ENCODE data around the gene GAST.
"Not testable (repeated sequence)": the region's sequence is repeated elsewhere in the genome, so short reads cannot be mapped to it uniquely, and the experiment has no call there.

The GAST gene

DNA sequence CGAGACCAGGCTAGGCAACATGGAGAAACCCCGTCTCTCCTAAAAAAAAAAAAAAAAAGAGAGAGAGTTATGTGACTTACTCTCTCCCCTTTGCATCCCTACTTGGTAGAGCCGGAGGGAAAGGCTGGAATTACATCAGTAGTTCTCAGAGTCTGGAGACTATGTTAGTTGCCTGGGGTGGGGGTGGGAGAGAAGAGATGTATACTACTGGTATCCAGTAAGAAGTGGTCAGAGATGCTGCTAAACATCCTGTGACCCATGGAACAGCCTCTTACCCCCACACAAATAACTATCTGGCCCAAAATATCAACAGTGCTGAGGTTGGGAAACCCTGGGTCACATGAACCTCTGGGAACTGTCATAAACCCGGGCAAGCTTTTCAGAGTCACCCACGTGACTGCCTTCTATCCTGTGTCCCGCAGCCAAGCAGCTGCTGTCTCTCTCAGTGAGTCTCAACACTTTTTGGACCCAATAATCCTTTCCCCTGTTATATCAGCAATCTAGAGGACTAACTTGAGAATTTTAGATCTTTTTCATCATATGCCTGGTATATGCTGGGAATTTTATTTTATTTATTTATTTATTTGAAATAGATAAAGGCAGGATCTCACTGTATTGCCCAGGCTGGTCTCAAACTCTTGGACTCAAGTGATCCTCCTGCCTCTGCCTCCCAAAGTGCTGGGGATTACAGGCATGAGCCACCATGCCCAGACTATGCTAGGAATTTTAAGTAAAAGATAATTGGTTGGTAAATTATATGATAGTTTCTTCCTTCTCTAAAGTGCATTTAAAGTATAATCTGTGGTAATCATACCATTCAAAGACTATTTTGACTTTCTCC is 14.8 kb upstream of the GAST start:
- Histone ChIP-seq H3K27me3 (no peaks in the 10 kb centered on the region), H3K27ac (no peak overlapping the region), H3K4me1 (ENCODE audit: control insufficient read depth in 1 of 2, insufficient read depth in 1 of 2, low read depth in 1 of 2, low read length in 1 of 2) (no peaks in the 10 kb centered on the region), H3K9me3 (no peaks in the 10 kb centered on the region), H3K36me3 (peaks cover 31% of the 10 kb centered on the region), H3K4me3 (ENCODE audit: low read depth in 1 of 2, low read length in 1 of 2) (no peak overlapping the region)
- TF ChIP-seq, protein P1, sequence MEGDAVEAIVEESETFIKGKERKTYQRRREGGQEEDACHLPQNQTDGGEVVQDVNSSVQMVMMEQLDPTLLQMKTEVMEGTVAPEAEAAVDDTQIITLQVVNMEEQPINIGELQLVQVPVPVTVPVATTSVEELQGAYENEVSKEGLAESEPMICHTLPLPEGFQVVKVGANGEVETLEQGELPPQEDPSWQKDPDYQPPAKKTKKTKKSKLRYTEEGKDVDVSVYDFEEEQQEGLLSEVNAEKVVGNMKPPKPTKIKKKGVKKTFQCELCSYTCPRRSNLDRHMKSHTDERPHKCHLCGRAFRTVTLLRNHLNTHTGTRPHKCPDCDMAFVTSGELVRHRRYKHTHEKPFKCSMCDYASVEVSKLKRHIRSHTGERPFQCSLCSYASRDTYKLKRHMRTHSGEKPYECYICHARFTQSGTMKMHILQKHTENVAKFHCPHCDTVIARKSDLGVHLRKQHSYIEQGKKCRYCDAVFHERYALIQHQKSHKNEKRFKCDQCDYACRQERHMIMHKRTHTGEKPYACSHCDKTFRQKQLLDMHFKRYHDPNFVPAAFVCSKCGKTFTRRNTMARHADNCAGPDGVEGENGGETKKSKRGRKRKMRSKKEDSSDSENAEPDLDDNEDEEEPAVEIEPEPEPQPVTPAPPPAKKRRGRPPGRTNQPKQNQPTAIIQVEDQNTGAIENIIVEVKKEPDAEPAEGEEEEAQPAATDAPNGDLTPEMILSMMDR (IDR thresholded peaks at IDR 0.05), result no peak

- not testable (repeated sequence) for H3K4me3 ChIP-seq (ENCODE audit: low read depth in 1 of 2, low read length in 1 of 2); H3K4me1 ChIP-seq (ENCODE audit: control insufficient read depth in 1 of 2, insufficient read depth in 1 of 2, low read depth in 1 of 2, low read length in 1 of 2); H3K27ac ChIP-seq; H3K36me3 ChIP-seq; H3K27me3 ChIP-seq; H3K9me3 ChIP-seq
These were observed 11.3 kb upstream of the GAST start for GRCh38 chr17:41700843-41701242.

- no peaks in the 10 kb centered on the region for H3K36me3 ChIP-seq
- no peaks in the 10 kb centered on the region for H3K27me3 ChIP-seq
- TF ChIP-seq, protein P1 (IDR thresholded peaks at IDR 0.05), result no peak
- no peak overlapping the region for H3K27ac ChIP-seq
- no peak overlapping the region for H3K4me3 ChIP-seq (ENCODE audit: low read depth in 1 of 2, low read length in 1 of 2)
- no peaks in the 10 kb centered on the region for H3K9me3 ChIP-seq
- H3K4me1 ChIP-seq (ENCODE audit: control insufficient read depth in 1 of 2, insufficient read depth in 1 of 2, low read depth in 1 of 2, low read length in 1 of 2), result no peaks in the 10 kb centered on the region
These were observed 9.4 kb upstream of the GAST start for GRCh38 chr17:41702712-41703111.

DNA sequence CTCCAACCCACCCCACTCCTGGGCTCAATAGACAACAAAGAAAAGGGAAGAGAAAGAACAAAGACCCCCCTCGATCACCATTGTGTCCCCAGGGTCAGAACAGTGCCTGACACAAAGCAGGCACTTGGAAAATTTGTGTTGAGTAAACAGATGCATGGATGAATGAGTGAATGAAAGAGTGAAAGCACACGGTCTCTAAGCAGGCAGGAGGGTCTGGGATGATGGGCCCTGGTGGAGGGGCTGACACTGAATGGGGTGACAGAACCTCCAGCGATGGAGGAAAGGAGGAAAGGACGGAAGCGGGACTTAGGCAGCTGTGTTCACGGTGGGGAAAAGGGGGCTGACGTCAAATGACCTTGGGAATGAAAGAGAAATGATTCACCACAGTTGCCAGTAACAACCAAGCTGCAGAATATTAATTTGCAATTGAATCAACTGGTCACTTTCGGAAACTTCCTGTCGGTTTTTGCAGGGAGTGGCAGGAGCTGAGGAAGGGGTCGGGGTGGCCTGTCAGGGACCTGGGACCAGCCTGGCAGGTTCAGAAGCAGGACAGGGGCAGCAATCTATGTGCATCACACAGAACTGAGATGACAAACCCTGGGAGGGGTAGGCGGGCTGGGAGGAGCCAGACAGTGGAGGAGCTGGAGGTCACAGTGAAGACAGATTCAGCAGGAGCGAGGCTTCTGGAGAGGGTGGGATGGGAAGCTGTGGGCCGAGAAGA is 6.7 kb upstream of the GAST start:
- no peaks in the 10 kb centered on the region for H3K36me3 ChIP-seq
- H3K4me3 ChIP-seq (ENCODE audit: low read depth in 1 of 2, low read length in 1 of 2), result no peak overlapping the region
- peaks cover 2% of the 10 kb centered on the region for H3K27me3 ChIP-seq
- H3K4me1 ChIP-seq (ENCODE audit: control insufficient read depth in 1 of 2, insufficient read depth in 1 of 2, low read depth in 1 of 2, low read length in 1 of 2), result no peaks in the 10 kb centered on the region
- TF ChIP-seq, protein P1 (IDR thresholded peaks at IDR 0.05), result no peak
- no peak overlapping the region for H3K27ac ChIP-seq
- H3K9me3 ChIP-seq, result no peaks in the 10 kb centered on the region

DNA sequence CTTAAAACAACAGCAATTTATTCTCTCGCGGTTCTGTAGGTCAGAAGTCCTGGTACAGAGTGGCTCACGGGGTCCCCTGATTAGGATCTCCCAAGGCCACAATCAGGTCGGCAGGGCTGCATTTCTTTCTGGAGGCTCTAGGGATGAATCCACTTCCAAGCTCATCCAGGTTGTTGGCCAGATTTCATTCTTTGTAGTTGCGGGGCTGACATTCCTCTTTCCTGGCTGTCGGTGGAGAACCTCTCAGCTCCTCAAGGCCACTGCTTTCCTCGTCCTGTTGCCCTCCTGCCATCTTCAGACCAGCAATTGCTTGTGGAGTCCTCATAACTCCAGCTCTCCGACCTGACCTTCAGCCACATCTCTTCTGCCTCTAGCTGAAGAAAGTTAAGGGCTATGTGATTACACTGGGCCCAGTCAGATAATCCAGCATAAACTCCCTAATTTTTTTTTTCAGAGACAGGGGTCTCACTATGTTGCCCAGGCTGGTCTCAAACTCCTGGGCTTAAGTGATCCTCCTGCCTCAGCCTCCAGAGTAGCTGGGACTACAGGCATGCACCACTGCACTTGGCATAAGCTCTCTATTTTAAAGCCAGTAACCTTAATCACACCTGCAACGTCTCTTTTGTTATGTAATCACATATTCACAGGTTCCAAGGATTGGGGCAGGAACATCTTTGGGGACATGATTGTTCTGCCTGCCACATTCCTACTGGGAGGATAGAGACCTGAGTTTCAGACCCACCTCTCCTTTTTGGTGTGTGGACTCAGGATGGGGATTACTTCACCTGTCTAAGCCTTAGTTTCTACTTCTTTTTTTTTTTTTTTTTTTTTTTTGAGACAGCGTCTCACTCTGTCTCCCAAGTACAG is 4.1 kb upstream of the GAST start:
- no peaks in the 10 kb centered on the region for H3K4me1 ChIP-seq (ENCODE audit: control insufficient read depth in 1 of 2, insufficient read depth in 1 of 2, low read depth in 1 of 2, low read length in 1 of 2)
- peaks cover 19% of the 10 kb centered on the region for H3K27me3 ChIP-seq
- no peak overlapping the region for H3K4me3 ChIP-seq (ENCODE audit: low read depth in 1 of 2, low read length in 1 of 2)
- H3K27ac ChIP-seq, result no peak overlapping the region
- H3K9me3 ChIP-seq, result no peaks in the 10 kb centered on the region
- TF ChIP-seq, protein P1 (IDR thresholded peaks at IDR 0.05), result no peak
- H3K36me3 ChIP-seq, result no peaks in the 10 kb centered on the region
